ENCODE results near the gene C2orf74. TPM values are rescaled to one million over a fixed set of nuclear protein-coding genes. Genes with fewer than 3 reads are reported as not detected.
A peak's percentile ranks its signal among the peaks of the same experiment; 100 is the strongest.

The C2orf74 gene
- total RNA-seq, 1 experiment from 2014 or later = 8.1 TPM

- POLR2A ChIA-PET = interaction anchor here (0.7 kb wide), 1 partner anchor 141 kb away, joined by 3 read pairs; no protein-coding TSS in a partner anchor
- H3K36me3 Mint-ChIP-seq = peaks cover 87% of the 10 kb centered on the region
- no peak overlapping the region for H3K4me3 Mint-ChIP-seq
- H3K27me3 Mint-ChIP-seq (ENCODE audit: low read depth) = no peaks in the 10 kb centered on the region
- ATAC-seq (no peak), DNase-seq (ENCODE audit: low spot score) (no peak)
- CTCF ChIA-PET = no interaction called here
- 0 out of 2 replicates have a peak overlapping the region, but pooled peaks have one; percentile 9 for H3K27ac Mint-ChIP-seq
- no peak for TF ChIP-seq HMGA2 (CRISPR knock-in tag; IDR thresholded peaks at IDR 0.05)
- no peak for TF ChIP-seq TEAD4 (CRISPR knock-in tag; IDR thresholded peaks at IDR 0.05)
- TF ChIP-seq, protein P1, sequence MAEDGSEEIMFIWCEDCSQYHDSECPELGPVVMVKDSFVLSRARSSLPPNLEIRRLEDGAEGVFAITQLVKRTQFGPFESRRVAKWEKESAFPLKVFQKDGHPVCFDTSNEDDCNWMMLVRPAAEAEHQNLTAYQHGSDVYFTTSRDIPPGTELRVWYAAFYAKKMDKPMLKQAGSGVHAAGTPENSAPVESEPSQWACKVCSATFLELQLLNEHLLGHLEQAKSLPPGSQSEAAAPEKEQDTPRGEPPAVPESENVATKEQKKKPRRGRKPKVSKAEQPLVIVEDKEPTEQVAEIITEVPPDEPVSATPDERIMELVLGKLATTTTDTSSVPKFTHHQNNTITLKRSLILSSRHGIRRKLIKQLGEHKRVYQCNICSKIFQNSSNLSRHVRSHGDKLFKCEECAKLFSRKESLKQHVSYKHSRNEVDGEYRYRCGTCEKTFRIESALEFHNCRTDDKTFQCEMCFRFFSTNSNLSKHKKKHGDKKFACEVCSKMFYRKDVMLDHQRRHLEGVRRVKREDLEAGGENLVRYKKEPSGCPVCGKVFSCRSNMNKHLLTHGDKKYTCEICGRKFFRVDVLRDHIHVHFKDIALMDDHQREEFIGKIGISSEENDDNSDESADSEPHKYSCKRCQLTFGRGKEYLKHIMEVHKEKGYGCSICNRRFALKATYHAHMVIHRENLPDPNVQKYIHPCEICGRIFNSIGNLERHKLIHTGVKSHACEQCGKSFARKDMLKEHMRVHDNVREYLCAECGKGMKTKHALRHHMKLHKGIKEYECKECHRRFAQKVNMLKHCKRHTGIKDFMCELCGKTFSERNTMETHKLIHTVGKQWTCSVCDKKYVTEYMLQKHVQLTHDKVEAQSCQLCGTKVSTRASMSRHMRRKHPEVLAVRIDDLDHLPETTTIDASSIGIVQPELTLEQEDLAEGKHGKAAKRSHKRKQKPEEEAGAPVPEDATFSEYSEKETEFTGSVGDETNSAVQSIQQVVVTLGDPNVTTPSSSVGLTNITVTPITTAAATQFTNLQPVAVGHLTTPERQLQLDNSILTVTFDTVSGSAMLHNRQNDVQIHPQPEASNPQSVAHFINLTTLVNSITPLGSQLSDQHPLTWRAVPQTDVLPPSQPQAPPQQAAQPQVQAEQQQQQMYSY (CRISPR knock-in tag; IDR thresholded peaks at IDR 0.05) = no peak
- TF ChIP-seq RELA (CRISPR knock-in tag; IDR thresholded peaks at IDR 0.05; ENCODE audit: borderline replicate concordance) = no peak
- TF ChIP-seq, protein P2, sequence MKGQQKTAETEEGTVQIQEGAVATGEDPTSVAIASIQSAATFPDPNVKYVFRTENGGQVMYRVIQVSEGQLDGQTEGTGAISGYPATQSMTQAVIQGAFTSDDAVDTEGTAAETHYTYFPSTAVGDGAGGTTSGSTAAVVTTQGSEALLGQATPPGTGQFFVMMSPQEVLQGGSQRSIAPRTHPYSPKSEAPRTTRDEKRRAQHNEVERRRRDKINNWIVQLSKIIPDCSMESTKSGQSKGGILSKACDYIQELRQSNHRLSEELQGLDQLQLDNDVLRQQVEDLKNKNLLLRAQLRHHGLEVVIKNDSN (CRISPR knock-in tag; IDR thresholded peaks at IDR 0.05) = no peak
- TF ChIP-seq, protein P3, sequence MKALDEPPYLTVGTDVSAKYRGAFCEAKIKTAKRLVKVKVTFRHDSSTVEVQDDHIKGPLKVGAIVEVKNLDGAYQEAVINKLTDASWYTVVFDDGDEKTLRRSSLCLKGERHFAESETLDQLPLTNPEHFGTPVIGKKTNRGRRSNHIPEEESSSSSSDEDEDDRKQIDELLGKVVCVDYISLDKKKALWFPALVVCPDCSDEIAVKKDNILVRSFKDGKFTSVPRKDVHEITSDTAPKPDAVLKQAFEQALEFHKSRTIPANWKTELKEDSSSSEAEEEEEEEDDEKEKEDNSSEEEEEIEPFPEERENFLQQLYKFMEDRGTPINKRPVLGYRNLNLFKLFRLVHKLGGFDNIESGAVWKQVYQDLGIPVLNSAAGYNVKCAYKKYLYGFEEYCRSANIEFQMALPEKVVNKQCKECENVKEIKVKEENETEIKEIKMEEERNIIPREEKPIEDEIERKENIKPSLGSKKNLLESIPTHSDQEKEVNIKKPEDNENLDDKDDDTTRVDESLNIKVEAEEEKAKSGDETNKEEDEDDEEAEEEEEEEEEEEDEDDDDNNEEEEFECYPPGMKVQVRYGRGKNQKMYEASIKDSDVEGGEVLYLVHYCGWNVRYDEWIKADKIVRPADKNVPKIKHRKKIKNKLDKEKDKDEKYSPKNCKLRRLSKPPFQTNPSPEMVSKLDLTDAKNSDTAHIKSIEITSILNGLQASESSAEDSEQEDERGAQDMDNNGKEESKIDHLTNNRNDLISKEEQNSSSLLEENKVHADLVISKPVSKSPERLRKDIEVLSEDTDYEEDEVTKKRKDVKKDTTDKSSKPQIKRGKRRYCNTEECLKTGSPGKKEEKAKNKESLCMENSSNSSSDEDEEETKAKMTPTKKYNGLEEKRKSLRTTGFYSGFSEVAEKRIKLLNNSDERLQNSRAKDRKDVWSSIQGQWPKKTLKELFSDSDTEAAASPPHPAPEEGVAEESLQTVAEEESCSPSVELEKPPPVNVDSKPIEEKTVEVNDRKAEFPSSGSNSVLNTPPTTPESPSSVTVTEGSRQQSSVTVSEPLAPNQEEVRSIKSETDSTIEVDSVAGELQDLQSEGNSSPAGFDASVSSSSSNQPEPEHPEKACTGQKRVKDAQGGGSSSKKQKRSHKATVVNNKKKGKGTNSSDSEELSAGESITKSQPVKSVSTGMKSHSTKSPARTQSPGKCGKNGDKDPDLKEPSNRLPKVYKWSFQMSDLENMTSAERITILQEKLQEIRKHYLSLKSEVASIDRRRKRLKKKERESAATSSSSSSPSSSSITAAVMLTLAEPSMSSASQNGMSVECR (CRISPR knock-in tag; IDR thresholded peaks at IDR 0.05; ENCODE audit: borderline replicate concordance) = no peak
- TF ChIP-seq IRF2 (CRISPR knock-in tag; IDR thresholded peaks at IDR 0.05; ENCODE audit: borderline replicate concordance, low read depth) = no peak
- TF ChIP-seq CREB1 (CRISPR knock-in tag; IDR thresholded peaks at IDR 0.05) = no peak
- no peak for TF ChIP-seq PRRX2 (CRISPR knock-in tag; IDR thresholded peaks at IDR 0.05)
- no peak for TF ChIP-seq FOXJ3 (CRISPR knock-in tag; IDR thresholded peaks at IDR 0.05; ENCODE audit: borderline replicate concordance)
- no peak for TF ChIP-seq GABPB1 (CRISPR knock-in tag; IDR thresholded peaks at IDR 0.05)
- TF ChIP-seq, protein P4, sequence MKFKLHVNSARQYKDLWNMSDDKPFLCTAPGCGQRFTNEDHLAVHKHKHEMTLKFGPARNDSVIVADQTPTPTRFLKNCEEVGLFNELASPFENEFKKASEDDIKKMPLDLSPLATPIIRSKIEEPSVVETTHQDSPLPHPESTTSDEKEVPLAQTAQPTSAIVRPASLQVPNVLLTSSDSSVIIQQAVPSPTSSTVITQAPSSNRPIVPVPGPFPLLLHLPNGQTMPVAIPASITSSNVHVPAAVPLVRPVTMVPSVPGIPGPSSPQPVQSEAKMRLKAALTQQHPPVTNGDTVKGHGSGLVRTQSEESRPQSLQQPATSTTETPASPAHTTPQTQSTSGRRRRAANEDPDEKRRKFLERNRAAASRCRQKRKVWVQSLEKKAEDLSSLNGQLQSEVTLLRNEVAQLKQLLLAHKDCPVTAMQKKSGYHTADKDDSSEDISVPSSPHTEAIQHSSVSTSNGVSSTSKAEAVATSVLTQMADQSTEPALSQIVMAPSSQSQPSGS (CRISPR knock-in tag; IDR thresholded peaks at IDR 0.05; ENCODE audit: borderline replicate concordance, low read depth) = no peak
- TF ChIP-seq GRHL2 (CRISPR knock-in tag; IDR thresholded peaks at IDR 0.05; ENCODE audit: insufficient replicate concordance, severe bottlenecking) = no peak
- TF ChIP-seq NFE2L1 (CRISPR knock-in tag; IDR thresholded peaks at IDR 0.05) = no peak
- TF ChIP-seq, protein P5, sequence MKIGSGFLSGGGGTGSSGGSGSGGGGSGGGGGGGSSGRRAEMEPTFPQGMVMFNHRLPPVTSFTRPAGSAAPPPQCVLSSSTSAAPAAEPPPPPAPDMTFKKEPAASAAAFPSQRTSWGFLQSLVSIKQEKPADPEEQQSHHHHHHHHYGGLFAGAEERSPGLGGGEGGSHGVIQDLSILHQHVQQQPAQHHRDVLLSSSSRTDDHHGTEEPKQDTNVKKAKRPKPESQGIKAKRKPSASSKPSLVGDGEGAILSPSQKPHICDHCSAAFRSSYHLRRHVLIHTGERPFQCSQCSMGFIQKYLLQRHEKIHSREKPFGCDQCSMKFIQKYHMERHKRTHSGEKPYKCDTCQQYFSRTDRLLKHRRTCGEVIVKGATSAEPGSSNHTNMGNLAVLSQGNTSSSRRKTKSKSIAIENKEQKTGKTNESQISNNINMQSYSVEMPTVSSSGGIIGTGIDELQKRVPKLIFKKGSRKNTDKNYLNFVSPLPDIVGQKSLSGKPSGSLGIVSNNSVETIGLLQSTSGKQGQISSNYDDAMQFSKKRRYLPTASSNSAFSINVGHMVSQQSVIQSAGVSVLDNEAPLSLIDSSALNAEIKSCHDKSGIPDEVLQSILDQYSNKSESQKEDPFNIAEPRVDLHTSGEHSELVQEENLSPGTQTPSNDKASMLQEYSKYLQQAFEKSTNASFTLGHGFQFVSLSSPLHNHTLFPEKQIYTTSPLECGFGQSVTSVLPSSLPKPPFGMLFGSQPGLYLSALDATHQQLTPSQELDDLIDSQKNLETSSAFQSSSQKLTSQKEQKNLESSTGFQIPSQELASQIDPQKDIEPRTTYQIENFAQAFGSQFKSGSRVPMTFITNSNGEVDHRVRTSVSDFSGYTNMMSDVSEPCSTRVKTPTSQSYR (CRISPR knock-in tag; IDR thresholded peaks at IDR 0.05) = no peak
- peaks cover 23% of the 10 kb centered on the region for H3K4me1 Mint-ChIP-seq
- no peaks in the 10 kb centered on the region for H3K9me3 Mint-ChIP-seq
These were observed 22.3 kb downstream of the C2orf74 start for GRCh38 chr2:61184263-61184662.

All from WTC11 (cell line).